CD4-positive, alpha-beta T cell (primary cell): ENCODE data around the gene INO80. TPM values are rescaled to one million over a fixed set of nuclear protein-coding genes. Genes with fewer than 3 reads are reported as not detected.

Experiments used
- ATAC-seq: fragments of 200-7000 bp; cut with Tn5 transposase; one replicate; pipeline ENCODE4 v1.10.0; 2022; ENCODE audit warnings: mild to moderate bottlenecking; ENCODE audit not compliant: poor library complexity
- CTCF ChIA-PET: fragments of 350-600 bp; sonication (Branson Sonifier 250); formaldehyde crosslinking; loops from one replicate; lab custom pipeline; 2021; ENCODE audit warnings: antibody characterized with exemption, inconsistent platforms; lab: Charles Lee
- POLR2A ChIA-PET: fragments of 350-600 bp; sonication (Branson Sonifier 250); formaldehyde crosslinking; loops from one replicate; lab custom pipeline; 2021; ENCODE audit warnings: antibody characterized with exemption, inconsistent platforms; lab: Charles Lee
- DNase-seq, 14 experiments: peaks; one replicate each; pipeline ENCODE4 v3.0.0-alpha.2; 2013 to 2020; ENCODE audit warnings: mixed read lengths in 2 of 14
- H3K27ac ChIP-seq, 2 donors: one replicate each; pipeline versions ENCODE4 v1.5.1 to v1.7.0; 2013; ENCODE audit warnings: low read length in 2 of 2, low read depth in 1 of 2, mild to moderate bottlenecking in 1 of 2
- H3K27me3 ChIP-seq, 2 experiments: 1 replicate in 1 of 2; 2 replicates in 1 of 2; pipeline versions ENCODE4 v1.6.1 to v1.7.0; 2013; ENCODE audit warnings: low read length in 2 of 2, control low read depth in 1 of 2, mild to moderate bottlenecking in 1 of 2, moderate library complexity in 1 of 2; ENCODE audit not compliant: insufficient read depth in 2 of 2, control insufficient read depth in 1 of 2
- H3K36me3 ChIP-seq: one replicate; pipeline ENCODE4 v1.6.1; 2013; ENCODE audit warnings: low read length, control low read depth; ENCODE audit not compliant: insufficient read depth
- H3K4me1 ChIP-seq: one replicate; pipeline ENCODE4 v1.6.1; 2013; ENCODE audit warnings: low read length, control low read depth; ENCODE audit not compliant: insufficient read depth
- H3K4me3 ChIP-seq: one replicate; pipeline ENCODE4 v1.5.1; 2013; ENCODE audit warnings: mild to moderate bottlenecking, low read length, moderate library complexity
- H3K9me3 ChIP-seq, 2 experiments: 1 replicate in 1 of 2; 2 replicates in 1 of 2; pipeline versions ENCODE4 v1.6.1 to v1.7.0; 2013; ENCODE audit warnings: low read length in 2 of 2, mild to moderate bottlenecking in 2 of 2, control low read depth in 1 of 2, moderate library complexity in 1 of 2; ENCODE audit not compliant: control insufficient read depth in 1 of 2, insufficient read depth in 1 of 2
- H3K27ac Mint-ChIP-seq: one replicate; pipeline ENCODE4 v1.8.0; 2020; ENCODE audit warnings: mixed read lengths
- H3K27me3 Mint-ChIP-seq: one replicate; pipeline ENCODE4 v1.8.0; 2021; ENCODE audit warnings: mixed read lengths
- H3K36me3 Mint-ChIP-seq: one replicate; pipeline ENCODE4 v1.8.0; 2021; ENCODE audit warnings: low read depth, mixed read lengths
- H3K4me1 Mint-ChIP-seq: one replicate; pipeline ENCODE4 v1.8.0; 2021; ENCODE audit warnings: low read depth, mixed read lengths
- H3K4me3 Mint-ChIP-seq: one replicate; pipeline ENCODE4 v1.8.0; 2020; ENCODE audit warnings: mild to moderate bottlenecking, mixed read lengths
- H3K9me3 Mint-ChIP-seq: one replicate; pipeline ENCODE4 v1.8.0; 2020; ENCODE audit warnings: mixed read lengths
- intact Hi-C, 2 experiments: fragments of 100-400 bp; cut with DNase I in 1 of 2; cut with micrococcal nuclease in 1 of 2; formaldehyde crosslinking; loops; one replicate each; pipeline versions ENCODE4 v1.15.1 to v1.9.0; 2023 to 2025; cut with DNase I, micrococcal nuclease
- total RNA-seq, 174 experiments: library from RNA in 2 of 174; stranded (reverse) in 2 of 174; gene quantifications; one replicate each; pipeline ENCODE4 v1.2.3 and lab custom pipeline; 2021 to 2026
- TF ChIP-seq, protein P1 (sequence below): fragments of 200-600 bp; IDR thresholded peaks from one replicate; pipeline ENCODE4 v1.8.0; 2022; ENCODE audit warnings: antibody characterized with exemption, mild to moderate bottlenecking

The INO80 gene
- total RNA-seq, 2 experiments from 2014 or later, result 20.3 to 22.9 TPM

DNA sequence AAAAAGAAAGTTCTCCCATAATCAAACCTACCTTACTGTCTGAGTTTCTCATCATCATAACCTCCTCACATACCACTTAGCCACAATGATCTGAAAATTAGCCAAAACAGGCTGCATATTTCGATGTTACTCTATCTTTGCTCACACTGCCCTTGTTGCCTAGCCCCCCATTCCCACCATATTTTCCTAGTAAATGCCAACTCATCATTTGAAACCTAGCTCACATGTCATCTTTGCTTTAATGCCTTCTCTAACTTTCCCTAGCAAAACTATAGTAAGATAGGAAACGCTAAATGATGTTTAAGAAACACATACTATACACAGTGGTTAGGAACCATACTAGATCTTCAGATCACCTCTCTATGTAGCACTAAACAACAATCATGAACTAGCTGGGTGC is 64.9 kb downstream of the INO80 start:
- ATAC-seq (no peak), DNase-seq (no peak)
- Histone ChIP-seq H3K4me3 (no peak overlapping the region), H3K27ac (no peak overlapping the region), H3K36me3 (peaks cover 92% of the 10 kb centered on the region), H3K27me3 (no peaks in the 10 kb centered on the region), H3K9me3 (no peaks in the 10 kb centered on the region), H3K4me1 (no peaks in the 10 kb centered on the region)
- Mint-ChIP-seq H3K4me1 (no peaks in the 10 kb centered on the region), H3K27me3 (no peaks in the 10 kb centered on the region), H3K36me3 (peaks cover 90% of the 10 kb centered on the region), H3K9me3 (no peaks in the 10 kb centered on the region), H3K4me3 (no peak overlapping the region), H3K27ac (no peak overlapping the region)
- TF ChIP-seq, protein P1, sequence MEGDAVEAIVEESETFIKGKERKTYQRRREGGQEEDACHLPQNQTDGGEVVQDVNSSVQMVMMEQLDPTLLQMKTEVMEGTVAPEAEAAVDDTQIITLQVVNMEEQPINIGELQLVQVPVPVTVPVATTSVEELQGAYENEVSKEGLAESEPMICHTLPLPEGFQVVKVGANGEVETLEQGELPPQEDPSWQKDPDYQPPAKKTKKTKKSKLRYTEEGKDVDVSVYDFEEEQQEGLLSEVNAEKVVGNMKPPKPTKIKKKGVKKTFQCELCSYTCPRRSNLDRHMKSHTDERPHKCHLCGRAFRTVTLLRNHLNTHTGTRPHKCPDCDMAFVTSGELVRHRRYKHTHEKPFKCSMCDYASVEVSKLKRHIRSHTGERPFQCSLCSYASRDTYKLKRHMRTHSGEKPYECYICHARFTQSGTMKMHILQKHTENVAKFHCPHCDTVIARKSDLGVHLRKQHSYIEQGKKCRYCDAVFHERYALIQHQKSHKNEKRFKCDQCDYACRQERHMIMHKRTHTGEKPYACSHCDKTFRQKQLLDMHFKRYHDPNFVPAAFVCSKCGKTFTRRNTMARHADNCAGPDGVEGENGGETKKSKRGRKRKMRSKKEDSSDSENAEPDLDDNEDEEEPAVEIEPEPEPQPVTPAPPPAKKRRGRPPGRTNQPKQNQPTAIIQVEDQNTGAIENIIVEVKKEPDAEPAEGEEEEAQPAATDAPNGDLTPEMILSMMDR, result no peak
- CTCF ChIA-PET, result interaction anchor here (0.7 kb wide), 1 partner anchor 186 kb away, joined by 3 read pairs; no protein-coding TSS in a partner anchor
- intact Hi-C loops, result no loop called here
- POLR2A ChIA-PET, result no interaction called here

DNA sequence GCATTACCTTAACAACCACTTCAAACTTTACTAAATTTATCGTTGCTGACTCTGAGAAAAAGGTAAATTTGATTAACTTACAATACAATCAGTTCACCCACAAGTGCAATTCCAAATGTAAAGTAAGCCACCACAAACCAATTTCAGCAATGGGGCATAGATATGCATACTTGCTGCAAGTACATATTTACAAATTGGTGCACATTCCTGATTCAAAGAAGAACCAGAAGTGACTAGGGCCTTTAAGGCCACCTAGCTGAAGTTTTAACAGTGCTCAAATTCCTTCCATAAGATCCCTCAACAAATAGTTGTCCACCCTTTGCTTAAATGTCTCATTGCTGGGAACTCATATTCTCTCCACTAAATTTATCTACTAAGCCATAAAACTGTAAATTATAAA is 67.2 kb downstream of the INO80 start:
- H3K27me3 Mint-ChIP-seq, result no peaks in the 10 kb centered on the region
- Histone ChIP-seq H3K27ac (no peak overlapping the region), H3K4me1 (no peaks in the 10 kb centered on the region), H3K36me3 (peaks cover 90% of the 10 kb centered on the region), H3K9me3 (no peaks in the 10 kb centered on the region), H3K4me3 (no peak overlapping the region), H3K27me3 (no peaks in the 10 kb centered on the region)
- TF ChIP-seq, protein P1, result no peak
- no peak overlapping the region for H3K4me3 Mint-ChIP-seq
- peaks cover 89% of the 10 kb centered on the region for H3K36me3 Mint-ChIP-seq
- ATAC-seq, result no peak
- no peaks in the 10 kb centered on the region for H3K4me1 Mint-ChIP-seq
- no peaks in the 10 kb centered on the region for H3K9me3 Mint-ChIP-seq
- no peak for DNase-seq
- no peak overlapping the region for H3K27ac Mint-ChIP-seq
- intact Hi-C loops, result no loop called here
- ChIA-PET POLR2A (no interaction called here), CTCF (no interaction called here)

DNA sequence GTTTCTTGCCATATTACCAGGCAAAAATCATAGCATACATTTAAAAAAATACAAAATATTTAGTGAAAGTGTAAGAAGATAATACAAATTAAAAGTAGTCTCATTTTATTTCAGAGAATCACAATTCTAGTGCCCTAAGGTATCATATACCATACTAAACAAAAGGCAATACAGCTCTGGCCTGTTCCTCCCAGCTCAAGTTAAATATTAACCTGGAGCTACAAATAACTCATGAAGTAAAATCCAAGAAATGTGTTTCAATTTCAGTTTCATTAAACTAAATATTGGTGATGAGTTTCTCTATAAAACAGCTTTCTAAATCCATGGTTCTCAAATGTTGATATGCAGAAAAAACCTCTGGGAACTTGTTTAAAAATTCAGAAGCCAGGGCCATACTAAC is 67.7 kb downstream of the INO80 start:
- Histone ChIP-seq H3K27ac (no peak overlapping the region), H3K9me3 (no peaks in the 10 kb centered on the region), H3K4me3 (no peak overlapping the region), H3K27me3 (no peaks in the 10 kb centered on the region), H3K4me1 (no peaks in the 10 kb centered on the region), H3K36me3 (peaks cover 90% of the 10 kb centered on the region)
- DNase-seq (no peak), ATAC-seq (no peak)
- no peaks in the 10 kb centered on the region for H3K9me3 Mint-ChIP-seq
- CTCF ChIA-PET, result no interaction called here
- TF ChIP-seq, protein P1, result no peak
- peaks cover 89% of the 10 kb centered on the region for H3K36me3 Mint-ChIP-seq
- H3K27ac Mint-ChIP-seq, result no peak overlapping the region
- H3K4me1 Mint-ChIP-seq, result no peaks in the 10 kb centered on the region
- no peak overlapping the region for H3K4me3 Mint-ChIP-seq
- H3K27me3 Mint-ChIP-seq, result no peaks in the 10 kb centered on the region
- POLR2A ChIA-PET, result no interaction called here
- intact Hi-C loops, result no loop called here
